Neural crest cell (in vitro differentiated cells): ENCODE results near the gene IST1. TPM values are rescaled to one million over a fixed set of nuclear protein-coding genes. Genes with fewer than 3 reads are reported as not detected.

ENCODE experiments used
- DNase-seq: peaks from one replicate; pipeline ENCODE4 v3.0.0; 2021; ENCODE audit warnings: low read depth, mixed read lengths, low spot score
- H3K27ac Mint-ChIP-seq: one replicate; pipeline ENCODE4 v1.8.0; 2021; ENCODE audit warnings: mild to moderate bottlenecking, mixed read lengths; ENCODE audit not compliant: unreplicated experiment
- H3K27me3 Mint-ChIP-seq: 2 replicates; pipeline ENCODE4 v1.8.0; 2021; ENCODE audit warnings: low read depth, mild to moderate bottlenecking, mixed read lengths
- H3K36me3 Mint-ChIP-seq: 2 replicates; pipeline ENCODE4 v1.8.0; 2021; ENCODE audit warnings: low read depth, mild to moderate bottlenecking, mixed read lengths
- H3K4me1 Mint-ChIP-seq: 2 replicates; pipeline ENCODE4 v1.8.0; 2021; ENCODE audit warnings: mixed read lengths
- H3K4me3 Mint-ChIP-seq: one replicate; pipeline ENCODE4 v1.8.0; 2021; ENCODE audit warnings: mild to moderate bottlenecking, mixed read lengths
- H3K9me3 Mint-ChIP-seq: 2 replicates; pipeline ENCODE4 v1.8.0; 2021; ENCODE audit warnings: mixed read lengths
- CTCF ChIP-seq: fragments of 200-600 bp; sonication (generic); conservative IDR thresholded peaks from 2 replicates; pipeline ENCODE4 v1.5.0; 2021; ENCODE audit warnings: antibody characterized with exemption, mild to moderate bottlenecking
- long read RNA-seq: library from polyadenylated mRNA; unstranded; transcript quantifications from one replicate; pipeline ENCODE4 v2.0.0, GENCODE V29; 2020
- total RNA-seq: library from RNA; stranded (reverse); gene quantifications from 2 replicates; pipeline ENCODE4 v1.2.1, GENCODE V29; 2021

The IST1 gene
- 216 and 242 TPM in 2 replicates for total RNA-seq
- long read RNA-seq, full-length matches to known transcripts: 262 of 353 reads
- long read RNA-seq, partial matches to known transcripts: 38 of 353 reads
- long read RNA-seq, other reads (novel, unspliced or antisense): 53 of 353 reads

GRCh38 chr16:71894921-71895678 lies at the start of gene IST1:
TSS of gene IST1 (plus strand) at chr16:71895531. CDS start at chr16:71915641, 20,110 bp downstream.
- no peak for TF ChIP-seq CTCF
- peak within 1 kb of the TSS; percentile 99 for H3K4me3 Mint-ChIP-seq
- no peaks in the 10 kb centered on the region for H3K9me3 Mint-ChIP-seq
- peak within 1 kb of the TSS; percentile 98 for H3K27ac Mint-ChIP-seq
- DNase-seq: peak; percentile 96
- H3K36me3 Mint-ChIP-seq: peaks cover under 1% of the 10 kb centered on the region
- no peaks in the 10 kb centered on the region for H3K27me3 Mint-ChIP-seq
- peaks cover 17% of the 10 kb centered on the region for H3K4me1 Mint-ChIP-seq

GRCh38 chr16:71845639-71846430 lies 49.5 kb upstream of the IST1 start, which contains the start of gene ATXN1L:
TSS of gene ATXN1L (plus strand) at chr16:71845976. CDS start at chr16:71849741, 3,765 bp downstream.
- peak within 1 kb of the TSS; percentile 94 for H3K4me3 Mint-ChIP-seq
- TF ChIP-seq CTCF: no peak
- peaks cover 13% of the 10 kb centered on the region for H3K4me1 Mint-ChIP-seq
- DNase-seq: peak; percentile 85
- H3K9me3 Mint-ChIP-seq: no peaks in the 10 kb centered on the region
- peaks cover 11% of the 10 kb centered on the region for H3K36me3 Mint-ChIP-seq
- peak within 1 kb of the TSS; percentile 96 for H3K27ac Mint-ChIP-seq
- no peaks in the 10 kb centered on the region for H3K27me3 Mint-ChIP-seq

- Mint-ChIP-seq H3K27ac (peak overlapping the region; percentile 81), H3K4me3 (peak overlapping the region; percentile 94), H3K9me3 (no peaks in the 10 kb centered on the region), H3K27me3 (no peaks in the 10 kb centered on the region), H3K36me3 (peaks cover 11% of the 10 kb centered on the region), H3K4me1 (peaks cover 13% of the 10 kb centered on the region)
- no peak for TF ChIP-seq CTCF
- no peak for DNase-seq
These were observed 48.9 kb upstream of the IST1 start for GRCh38 chr16:71846431-71846830.

GRCh38 chr16:71847096-71847495 lies 48.2 kb upstream of the IST1 start:
- DNase-seq: no peak
- Mint-ChIP-seq H3K36me3 (peaks cover 11% of the 10 kb centered on the region), H3K9me3 (no peaks in the 10 kb centered on the region)

More at GRCh38 chr16:71847096-71847495, 48.2 kb upstream of the IST1 start:
- H3K27ac Mint-ChIP-seq: no peak overlapping the region
- TF ChIP-seq CTCF: no peak
- no peaks in the 10 kb centered on the region for H3K27me3 Mint-ChIP-seq
- peaks cover 13% of the 10 kb centered on the region for H3K4me1 Mint-ChIP-seq
- peak overlapping the region; percentile 94 for H3K4me3 Mint-ChIP-seq
